ENCODE results near the gene STARD13.

STARD13 gene

DNA sequence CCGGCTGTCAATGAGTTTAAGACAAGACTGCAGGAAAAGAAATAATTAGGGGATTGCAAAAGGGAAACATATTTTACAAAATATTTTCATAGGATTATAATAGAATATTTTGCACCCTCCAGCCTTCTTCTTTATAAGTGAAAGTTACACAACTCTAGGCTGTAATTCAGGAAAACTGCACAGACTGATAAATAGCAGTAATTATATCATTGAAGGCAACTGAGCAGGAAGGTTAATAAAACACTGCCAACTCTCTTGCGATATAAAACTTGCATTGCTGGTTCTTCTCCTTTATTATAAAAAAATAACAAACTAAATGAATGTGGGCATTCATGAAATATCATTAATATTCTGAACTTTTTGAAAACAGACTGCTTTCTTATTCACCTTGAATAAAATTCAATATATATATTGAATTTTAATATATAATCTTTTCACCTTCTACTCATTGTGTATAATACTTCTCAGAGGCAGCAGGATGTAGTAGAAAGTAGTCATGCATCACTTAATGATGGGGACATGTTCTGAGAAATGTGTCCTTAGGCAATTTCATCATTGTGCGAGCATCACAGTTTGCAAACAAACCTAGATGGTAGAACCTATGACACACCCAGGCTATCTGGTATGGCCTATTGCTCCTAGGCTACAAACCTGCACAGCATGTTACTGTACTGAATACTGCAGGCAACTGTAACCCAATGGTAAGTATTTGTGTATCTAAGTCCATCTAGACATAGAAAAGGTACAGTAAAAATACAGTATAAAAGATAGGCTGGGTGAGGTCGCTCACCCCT, 24.9 kb upstream of the STARD13 start:
- no peak for DNase-seq

DNA sequence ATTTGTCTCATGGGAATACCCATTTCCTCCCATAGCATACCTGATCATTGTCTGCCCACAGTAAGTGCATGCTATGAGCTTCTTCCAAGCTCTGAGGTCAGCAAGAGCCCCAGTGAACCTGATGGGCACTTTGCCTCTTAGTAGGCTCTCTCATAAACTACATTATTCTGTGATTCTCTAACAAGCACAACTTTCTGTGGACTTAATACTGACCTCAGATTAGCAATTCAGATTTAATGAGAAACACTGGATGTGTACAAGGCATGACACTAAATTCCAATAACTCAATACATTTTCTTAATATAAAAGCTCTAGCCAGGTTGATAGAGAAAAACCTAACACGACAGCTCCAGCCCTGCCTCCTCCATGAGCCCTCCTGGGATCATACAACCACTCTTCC, 23.3 kb upstream of the STARD13 start:
- DNase-seq, result no peak

DNA sequence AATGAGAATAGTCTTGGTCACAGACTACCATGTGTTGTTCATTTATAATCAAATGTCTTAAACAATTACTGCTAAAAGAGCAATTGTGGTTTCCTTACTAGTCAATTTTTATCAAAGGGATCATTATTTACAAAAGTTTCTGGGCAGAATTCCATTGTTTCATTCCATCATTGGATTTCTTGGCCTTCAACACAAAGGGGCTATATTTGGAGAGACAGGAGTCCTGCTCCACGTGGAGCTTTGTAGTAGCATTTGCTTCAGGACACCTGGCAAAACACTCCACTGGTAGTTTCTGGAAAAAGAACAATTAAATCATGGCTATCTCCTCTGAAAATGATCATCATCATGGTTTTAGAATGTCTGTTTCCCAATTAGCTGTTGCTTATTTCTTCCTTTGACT, 22.3 kb upstream of the STARD13 start:
- DNase-seq, result no peak

DNA sequence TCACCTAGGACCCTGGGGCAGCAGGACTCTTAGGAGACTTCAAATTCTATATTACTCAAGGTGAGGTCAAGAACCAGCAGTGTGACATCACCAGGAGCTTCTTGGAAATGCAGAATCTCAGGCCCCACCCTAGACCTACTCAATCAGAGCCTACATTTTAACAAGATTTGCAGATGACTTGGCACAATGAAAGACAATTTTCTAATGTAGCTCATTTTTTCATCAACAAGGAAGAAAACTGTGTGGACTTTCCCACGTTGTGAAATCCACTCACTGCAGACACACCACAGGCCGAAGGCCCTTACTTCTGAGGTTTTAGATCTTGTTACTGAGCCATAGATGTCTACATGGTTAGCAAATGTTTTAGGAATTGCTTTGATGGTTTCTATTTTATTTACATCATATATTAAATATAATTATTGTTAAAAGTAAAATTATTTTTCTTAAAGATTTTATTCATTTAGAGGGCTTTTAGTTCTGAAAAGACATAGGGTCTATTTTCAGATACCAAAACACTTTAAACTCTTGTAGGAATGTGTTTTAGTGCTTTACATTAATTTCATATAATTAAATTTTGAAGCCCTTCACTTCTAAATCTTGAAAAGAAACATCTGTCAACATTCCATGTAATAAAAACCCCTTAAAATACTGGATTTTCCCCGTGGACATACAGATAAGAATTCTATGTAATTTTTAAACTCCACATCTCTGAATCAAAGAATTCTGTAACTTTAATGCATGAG, 18.5 kb upstream of the STARD13 start:
- no peak for DNase-seq

DNA sequence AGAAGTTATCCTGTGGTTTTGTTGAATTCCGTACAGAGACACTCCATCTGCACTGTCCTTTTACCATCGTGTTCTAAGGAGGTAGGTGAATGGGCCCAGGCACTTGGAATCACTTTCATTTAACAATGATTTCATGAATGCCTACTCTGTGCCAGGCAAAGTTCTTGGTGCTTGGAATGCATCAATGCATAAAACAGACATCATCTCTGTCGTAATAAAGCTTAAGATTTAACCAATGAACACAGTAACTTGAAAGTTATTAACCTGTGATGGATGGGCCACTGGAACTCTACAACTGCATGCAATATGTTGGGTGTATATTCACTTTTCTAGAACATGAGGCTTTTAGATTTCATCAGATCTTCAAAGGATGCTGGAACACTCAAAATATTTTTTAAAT, 14.1 kb upstream of the STARD13 start:
- no peak for DNase-seq

DNA sequence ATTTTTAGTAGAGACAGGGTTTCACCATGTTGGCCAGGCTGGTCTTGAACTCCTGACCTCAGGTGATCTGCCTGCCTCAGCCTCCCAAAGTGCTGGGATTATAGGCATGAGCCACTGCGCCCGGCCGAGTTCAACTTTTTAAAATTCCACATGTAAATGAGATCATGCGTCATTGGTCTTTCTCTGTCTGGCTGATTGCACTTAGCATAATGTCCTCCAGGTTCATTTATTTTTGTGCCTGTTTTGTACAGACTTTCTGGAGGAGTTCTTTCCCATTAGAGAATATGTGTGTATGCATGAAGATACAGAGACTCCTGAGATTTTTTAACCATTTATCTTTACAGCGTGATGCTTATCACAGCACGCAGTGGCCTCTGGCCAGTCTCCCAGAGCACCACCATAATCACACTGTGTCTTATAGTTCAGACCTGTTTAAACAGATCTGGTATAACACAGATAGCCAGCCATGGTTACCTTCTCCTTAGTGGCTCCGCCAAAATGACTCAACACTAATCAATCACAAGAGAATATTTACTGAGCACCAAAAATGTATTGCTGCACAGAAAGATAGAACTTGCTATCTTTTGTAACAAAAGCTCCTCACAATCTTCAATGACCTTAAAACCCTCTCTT, 11.4 kb upstream of the STARD13 start:
- no peak for DNase-seq

DNA sequence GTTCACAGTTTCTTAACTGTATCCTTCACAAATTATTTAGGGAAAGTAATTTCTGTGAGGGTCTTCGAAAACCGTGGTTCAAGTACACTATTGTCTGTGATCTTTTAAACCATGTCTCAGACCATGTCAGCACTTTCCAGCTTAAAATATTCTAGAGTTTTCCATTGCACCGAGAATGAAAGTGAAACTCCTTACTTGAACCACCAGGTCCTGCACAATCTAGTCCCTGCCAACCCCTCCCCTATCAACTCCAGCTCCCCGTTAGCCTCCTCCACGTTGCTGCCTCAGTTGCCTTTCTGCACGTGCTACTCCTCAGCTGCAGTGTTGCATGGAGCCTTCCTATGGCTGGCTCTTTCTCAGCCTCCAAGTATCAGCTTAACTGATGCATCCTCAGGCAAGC, 7.2 kb upstream of the STARD13 start:
- DNase-seq, result no peak

DNA sequence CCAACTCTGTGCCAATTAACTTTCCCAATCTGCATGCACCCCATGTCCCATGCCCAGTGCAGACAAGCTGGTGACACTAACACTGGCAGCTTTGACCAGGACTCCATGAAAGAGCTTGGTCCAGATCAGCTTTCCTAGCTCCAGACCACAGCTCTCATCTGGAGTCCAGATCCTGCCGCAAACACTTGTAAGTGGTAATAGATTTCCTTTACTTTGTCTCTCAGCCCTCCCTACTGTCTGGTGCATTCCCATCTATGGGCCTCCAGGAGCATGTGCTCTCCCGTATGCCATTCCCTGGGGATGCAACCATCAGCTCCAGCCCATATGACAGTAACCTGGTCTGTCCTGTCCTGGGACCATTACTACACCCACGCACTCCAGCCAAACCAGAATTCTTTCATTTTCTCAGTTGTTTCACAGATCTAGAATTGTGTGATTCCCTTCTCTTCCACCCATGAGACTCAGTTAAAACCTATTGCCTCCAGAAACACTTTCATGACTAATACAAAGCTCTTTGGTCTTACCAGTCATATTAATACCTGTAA, 4.9 kb upstream of the STARD13 start:
- DNase-seq, result no peak

DNA sequence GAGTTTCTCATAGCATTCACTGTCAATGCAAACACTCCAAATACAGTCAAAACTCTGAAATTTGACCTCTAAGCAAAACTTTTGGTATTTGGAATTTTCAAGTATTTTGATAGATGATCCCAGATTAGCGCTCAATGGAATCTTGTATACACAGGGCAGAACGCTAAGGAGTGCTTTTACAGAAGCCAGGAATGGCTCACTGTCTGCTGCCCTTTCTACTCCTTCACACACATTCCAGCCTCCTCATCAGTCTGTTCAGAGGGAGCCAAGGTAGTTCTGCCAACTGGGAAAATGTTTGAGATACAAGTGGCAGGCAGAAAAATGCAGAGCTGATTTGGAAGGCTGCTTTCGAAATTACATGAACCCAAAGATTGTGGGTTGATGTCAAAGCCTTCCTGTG, 4.4 kb upstream of the STARD13 start:
- DNase-seq, result no peak

DNA sequence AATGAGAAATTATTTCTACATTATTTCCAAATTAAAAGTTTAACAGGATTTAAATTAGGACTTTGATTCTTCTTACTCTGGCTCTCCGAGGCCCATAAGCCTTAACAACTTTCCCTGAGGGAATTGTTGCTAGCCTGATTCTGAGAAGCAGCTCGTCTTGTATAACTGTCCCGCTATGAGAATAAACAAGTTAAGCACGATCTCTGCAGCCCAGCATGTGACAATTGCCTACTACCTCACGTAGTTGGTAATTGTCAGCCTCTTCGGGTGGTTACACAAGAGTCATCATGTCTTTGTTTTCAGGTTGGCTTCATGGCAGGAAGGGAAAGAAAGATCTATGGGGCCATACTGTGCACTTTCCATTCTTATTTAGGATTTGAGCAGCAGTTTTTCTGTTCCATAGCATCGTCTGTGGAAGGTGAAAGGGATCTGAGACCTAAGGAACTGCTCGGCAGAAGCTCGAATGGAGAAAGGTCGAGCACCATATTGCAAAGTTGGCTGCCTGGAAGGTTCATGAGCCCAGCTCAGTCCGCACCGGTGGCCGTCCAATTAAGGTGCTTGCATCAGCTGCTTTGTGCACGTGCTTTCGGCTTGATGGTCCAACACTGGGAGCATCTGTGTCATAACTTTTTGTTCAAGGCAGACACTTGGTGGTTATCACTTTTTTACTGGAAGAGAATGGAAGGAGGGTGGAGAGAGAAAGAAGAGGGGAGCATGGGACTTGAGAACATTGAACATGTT, 1.8 kb upstream of the STARD13 start:
- DNase-seq, result no peak

DNA sequence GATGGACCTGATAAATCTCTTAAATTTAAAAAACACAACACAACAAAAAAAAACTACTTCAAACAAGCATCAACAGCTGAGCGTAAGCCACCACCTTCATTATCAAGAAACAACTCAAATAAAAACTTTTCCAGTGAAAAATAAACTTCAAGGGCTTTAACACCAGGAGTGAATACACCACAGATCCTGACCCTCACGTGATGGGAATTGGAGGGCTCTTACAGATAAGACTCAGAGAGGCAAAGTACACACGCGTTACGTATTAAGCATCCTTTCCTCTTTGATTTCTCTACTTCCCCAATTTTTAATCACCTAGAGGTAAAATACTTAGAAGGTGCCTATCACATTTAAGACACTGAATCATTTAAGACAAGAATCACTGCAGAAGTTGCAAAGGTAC, 573 bp upstream of the STARD13 start:
- no peak for DNase-seq

DNA sequence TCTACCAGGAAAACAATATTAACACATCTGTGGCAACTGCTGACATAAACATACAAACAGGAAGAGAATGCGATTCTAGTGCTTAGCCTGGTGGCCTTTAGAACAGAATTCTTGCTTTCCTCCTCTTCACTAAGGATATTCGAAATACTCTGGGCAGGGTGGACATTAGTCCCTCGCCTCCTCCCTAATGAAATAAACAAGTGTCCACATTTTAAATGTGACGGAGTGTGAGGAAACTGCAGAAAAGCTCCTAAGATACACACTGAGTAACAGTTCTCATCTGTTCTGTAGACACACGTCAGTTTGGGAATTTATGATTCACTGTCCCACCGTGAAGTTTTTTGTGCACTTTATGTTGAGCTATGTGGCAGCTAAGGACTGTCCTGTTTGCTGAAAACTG, 639 bp downstream of the STARD13 start:
- DNase-seq, result no peak

DNA sequence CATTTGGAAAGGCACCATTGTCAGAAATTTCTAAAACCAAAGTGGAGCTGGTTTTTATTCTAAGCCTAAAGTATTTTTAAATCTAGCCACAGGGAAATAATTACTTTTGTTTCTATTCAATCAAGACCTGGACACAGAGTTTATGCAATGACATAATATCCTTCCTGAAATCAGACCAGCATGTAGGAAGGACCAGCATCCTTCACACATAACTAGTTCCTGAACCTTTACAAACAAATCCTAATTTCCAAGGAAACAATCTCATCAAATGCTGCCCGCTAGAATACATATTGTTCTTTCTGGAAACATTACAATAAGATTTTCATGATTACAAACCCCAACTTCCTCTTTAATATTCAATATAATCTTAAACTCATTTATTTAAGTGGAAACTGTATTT, 1.5 kb downstream of the STARD13 start:
- no peak for DNase-seq

DNA sequence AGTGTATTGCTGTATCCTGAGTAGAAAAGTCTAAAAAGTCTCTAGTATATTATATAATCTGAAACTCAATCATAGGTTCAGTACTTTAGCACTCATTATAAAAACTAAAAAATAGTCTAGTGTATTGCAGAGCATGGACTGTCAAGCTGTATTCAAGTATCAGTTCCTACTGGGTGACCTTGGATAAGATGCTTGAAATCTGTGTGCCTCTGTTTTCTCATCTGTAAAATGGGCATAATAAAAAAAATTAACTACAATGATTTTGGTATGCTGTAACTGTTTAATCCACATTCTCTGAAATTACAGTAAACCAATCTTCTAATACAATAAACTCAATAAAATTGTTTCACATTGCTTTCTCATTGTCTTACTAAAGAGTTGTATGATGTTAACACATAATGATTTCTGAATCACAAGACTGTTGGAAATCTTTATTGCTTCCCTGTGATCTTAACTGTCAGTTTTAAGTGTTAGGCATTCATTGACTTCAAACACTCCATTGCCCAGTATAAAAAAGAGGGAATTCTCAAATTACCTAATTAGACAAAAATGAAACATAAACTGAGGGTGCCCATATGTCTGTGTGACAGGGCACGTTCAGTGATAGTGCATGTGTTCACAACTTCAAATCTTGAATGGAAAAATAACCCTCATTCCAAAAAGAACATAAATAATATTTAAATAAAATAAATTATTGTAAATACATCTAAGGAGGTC, 2.2 kb downstream of the STARD13 start:
- DNase-seq, result no peak

DNA sequence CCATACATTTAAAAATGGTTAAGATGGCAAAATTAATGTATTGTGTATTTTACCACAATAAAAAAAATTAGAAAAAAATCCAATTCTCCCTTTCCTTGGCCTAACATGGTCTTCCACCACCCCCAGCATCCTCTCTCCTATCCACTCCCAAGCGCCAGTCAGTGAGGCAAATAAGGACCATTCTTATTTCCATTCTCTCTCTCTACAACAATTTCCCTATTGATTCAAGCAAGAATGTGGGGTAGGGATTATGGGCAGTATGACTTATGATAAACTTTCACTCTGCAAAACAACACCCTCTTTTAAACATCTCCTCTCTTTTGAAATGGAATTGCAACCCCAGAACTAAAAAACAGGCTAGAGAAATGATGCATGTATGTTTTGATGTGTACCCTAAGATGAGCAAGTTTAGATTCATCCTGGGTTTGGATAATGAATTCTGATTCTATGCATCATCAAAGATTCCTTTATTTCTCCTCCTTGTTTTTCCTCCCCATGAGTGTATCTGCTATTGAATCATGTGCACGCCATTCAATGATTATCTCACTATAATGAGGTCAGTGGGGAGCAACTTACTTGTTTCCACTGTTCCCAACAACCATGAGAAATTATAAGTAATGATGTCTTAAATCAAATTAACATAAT, 3.5 kb downstream of the STARD13 start:
- no peak for DNase-seq

DNA sequence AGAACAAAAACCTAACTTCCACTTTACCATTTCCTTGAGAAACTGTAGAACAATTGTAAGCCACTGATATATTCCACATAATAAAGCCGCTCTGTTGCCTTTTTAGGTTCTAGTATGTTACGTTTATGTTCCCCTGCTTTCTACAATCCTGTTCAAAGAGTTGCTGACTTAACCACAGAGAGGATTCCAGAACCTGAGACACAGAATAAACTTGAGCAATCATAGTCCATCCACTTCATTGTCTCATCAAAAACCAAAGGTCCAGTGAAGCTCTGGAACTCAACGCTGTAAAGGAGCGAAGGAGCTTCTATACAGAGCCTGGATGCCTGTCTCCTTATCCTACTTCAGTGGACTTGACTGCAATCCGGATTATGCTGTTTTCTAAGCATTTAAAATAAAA, 4.6 kb downstream of the STARD13 start:
- no peak for DNase-seq

DNA sequence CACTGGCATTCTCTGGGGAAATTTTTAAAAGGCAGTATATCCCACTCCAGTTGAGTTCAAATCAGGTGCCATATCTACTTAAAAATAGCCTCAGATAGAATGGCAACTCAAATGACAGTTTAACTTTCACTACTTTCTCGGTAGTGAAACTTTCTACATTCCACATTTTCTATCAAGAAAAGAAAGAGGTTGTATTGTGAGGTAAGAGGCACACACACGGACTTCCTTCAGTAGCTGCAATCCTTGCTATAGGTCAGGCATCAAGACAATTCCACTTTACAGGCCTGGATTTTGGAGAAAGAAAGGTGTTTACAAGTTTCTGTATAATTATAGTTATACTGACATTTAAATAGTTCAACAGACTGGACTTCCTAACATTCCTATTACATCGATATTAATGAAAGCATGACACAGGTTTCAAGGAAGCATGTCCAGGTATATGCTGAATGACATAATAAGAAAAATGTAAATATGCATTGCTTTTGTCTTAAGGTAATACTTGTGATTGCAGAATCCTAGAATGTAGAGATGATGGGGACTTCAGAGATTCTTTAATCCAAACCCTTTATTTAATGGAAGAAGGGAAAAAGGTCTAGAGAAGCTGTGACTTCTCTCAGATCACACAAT, 5.2 kb downstream of the STARD13 start:
- no peak for DNase-seq

DNA sequence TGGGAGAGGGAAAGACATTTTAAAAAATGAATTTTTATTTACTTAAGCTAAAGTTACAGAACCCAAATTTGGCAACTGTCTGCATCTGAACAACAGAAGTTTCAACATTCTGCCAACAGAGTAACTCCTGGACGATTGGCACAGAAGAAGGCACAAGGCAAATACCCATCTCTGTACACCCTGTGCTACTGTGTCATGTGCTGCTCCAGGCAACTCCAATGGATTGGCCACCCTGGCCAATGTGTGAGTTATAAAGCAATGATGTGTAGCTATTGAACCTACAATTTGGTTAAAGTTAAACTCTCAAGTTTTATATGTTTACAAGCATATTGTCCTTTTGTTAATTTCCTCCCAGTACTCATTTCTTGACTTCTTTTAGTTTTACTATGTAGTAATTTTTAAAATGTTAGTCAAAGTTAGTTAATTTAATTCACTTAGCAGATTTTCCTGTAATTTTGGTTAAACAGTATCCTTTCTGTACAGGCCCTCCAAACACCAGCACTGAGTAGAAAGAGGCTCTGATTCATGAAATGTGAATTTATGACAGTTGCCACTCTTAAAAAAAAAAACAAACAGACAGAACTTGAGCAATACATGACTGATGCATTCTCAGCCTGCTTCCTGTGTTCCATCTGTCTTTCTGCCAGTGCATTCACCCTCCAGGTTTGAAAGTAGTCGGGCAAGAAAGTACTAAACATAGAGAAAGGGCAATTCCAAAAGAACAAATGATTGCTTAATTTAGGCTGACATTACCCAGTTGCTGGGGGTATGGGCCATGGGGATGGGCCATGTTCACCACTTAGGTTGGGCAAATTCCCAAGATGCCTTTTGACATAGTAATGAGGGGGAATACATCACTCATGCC, 5.9 kb downstream of the STARD13 start:
- no peak for DNase-seq

DNA sequence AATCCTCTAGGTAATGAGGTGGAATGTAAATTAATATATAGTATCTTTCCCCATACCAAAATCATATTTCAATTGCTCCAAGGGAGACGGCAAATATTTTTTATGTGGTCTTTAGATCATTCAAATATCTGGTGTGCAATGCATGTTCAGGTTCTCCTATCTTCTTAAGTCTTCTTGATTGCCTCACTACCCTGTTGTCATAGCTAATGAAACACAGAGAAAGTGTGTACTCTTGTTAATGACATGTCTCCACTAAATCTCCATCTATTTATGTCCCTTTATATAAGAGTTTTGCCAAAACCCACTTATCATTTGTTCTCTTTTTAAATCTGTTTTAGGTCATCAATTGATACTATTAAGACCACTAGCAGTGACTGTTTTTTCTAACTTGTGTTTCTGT, 6.6 kb downstream of the STARD13 start:
- no peak for DNase-seq

DNA sequence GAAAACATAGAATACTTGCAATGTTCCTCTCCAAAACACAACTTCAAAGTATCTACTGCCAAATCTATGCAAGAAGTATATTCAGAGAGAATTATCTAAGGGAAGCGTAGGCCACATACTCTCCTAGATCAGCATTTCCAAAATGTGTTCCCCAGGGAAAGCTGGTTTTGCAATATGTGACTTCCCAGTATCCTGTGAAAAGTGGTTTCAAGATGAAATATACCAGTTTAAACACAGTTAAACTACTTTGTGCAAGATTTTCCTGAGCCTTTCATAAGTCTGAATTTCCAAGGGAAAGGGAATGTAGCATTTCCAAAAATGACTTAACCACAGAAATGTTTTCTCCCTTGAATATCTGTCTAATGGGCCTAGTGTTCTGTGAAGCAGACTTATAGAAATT, 7.6 kb downstream of the STARD13 start:
- DNase-seq, result no peak

Measured in NK-92 treated with Interleukin-12 subunit alpha and Interleukin-12 subunit beta, amount 100 ng/mL, for 24 hours (cell line).